Stromal cell of bone marrow (primary cell): ENCODE data around the gene SLC39A1.
"Not testable (repeated sequence)": the region's sequence is repeated elsewhere in the genome, so short reads cannot be mapped to it uniquely, and the experiment has no call there.

ENCODE experiments used
- DNase-seq: peaks from one replicate; pipeline ENCODE4 v3.0.0-alpha.2; 2012; ENCODE audit warnings: low read depth

The SLC39A1 gene

DNA sequence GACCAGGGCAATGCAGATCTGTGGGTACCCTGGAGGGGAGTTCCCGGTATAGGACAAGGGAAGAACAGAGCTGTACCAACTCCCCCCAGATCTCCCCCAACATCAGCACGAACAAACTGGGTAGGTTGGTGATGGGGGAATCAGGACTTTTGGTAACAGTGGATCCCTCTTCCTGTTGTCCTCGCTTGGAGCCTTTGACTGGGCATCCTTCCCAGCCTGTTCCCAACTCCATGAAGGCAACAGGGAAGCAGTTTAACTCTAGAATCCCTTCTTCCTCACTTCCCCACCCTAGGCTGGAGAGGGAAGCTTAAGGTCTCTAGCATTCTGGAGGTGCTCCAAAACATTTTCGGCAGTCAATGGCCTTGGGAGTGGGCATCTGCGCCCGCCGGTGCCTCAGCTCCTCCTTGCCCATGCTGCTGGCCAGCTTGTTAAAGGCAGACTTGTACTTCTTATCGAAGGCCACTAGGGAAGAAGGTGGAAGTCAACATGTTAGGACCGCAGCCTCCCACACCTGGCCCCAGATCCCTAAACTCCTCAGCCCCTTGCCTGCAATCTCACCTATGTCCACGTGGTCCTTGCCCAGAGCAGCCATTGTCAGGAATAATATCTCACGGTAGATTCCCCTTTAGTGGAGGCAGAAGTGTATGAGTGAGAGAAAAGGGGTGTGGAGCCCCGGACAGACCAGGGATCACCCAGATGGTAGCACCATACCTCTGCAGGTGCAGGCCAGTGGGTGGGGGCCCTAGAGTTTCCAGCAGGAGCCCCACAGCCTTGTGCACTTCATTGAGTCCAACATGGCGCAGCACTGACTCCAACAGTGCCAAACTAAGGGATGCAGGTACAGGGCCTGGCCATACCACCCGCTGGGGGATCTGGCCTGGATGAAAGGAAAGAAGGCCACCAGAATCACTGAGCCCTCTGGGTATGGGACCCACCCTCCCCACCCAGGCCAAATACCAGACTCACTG is 33.1 kb downstream of the SLC39A1 start:
- DNase-seq = no peak

DNA sequence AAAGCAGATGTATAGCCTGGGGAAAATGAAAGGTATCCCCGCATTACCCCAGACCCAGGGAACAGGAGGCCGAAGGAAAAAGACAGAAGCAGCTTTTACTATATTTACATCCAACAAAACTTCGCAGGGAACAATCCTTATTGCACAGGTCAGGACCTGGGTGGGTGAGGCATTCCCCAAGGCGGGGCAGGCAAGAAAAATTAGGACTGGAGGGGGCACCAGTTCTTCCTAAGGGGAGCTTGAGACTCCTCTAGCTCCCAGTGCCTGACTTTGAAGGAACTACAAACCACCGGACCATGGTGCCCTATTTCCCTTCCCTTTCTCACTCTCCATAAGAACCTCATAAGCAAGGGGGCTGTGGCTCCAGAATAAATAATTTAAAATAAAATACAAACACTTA is 33.9 kb downstream of the SLC39A1 start:
- DNase-seq = no peak

DNA sequence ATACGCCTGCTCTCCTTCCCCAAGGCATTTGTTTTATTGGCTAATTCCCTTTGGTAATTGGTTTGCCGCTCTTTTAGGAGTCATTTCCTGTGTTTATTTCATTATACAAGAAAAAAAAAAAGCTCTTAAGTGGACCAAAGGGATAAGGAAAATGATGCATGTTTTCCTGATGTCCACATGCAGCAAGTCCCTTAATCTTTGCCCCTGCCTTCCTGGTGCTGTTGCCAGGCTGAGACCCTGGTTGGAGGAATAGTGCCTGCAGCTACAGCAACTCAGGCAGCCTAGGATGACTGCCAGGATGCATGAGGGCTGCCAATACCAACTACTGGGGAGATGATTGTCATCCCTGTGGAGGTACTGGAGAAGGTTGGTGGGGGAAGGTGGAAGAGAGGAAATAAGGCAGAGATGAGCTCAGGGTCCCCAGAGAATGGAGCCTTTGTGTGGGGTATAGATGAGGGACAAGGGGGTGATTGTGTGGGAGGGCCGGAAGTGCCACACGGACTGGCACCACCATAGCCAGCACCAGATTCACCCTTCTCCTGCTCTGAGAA is 34.5 kb downstream of the SLC39A1 start:
- DNase-seq = no peak

DNA sequence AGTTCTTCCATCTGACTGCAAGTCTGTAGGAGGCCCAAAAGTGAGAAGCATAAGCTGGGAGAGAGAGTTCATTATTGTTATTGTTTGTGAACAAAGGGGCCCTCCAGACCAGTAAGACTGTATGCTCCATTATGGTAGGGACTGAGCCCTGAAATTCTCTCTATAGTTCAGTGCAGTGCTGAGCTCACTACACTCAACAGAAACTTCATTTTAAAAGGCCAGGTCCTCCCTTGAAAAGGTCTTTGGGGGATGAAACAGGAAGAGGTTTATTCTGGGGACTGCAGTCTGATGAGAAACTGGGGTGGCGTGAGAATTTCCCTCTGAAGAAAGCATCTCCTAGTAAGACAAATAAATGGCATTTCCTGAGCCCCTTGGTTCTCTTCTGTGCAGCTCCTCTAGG is 35.1 kb downstream of the SLC39A1 start:
- no peak for DNase-seq

DNA sequence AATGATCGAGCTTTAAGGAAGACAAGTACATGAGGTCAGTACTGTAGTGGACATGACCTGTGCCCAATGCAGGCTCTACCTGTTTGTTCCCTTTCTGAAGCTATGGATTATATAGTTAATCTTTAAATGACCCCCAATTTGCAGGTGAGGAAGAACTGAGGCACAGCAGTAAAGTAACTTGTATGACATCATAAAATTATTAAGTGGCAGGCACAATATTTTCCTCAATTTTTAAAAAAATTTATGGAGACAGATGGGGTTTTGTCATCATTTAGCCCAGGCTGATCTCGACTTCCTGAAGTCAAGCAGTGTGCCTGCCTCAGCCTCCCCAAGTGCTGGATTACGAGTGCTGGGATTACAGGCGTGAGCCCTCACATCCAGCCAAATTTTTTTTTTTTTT is 36.9 kb downstream of the SLC39A1 start:
- DNase-seq = no peak

DNA sequence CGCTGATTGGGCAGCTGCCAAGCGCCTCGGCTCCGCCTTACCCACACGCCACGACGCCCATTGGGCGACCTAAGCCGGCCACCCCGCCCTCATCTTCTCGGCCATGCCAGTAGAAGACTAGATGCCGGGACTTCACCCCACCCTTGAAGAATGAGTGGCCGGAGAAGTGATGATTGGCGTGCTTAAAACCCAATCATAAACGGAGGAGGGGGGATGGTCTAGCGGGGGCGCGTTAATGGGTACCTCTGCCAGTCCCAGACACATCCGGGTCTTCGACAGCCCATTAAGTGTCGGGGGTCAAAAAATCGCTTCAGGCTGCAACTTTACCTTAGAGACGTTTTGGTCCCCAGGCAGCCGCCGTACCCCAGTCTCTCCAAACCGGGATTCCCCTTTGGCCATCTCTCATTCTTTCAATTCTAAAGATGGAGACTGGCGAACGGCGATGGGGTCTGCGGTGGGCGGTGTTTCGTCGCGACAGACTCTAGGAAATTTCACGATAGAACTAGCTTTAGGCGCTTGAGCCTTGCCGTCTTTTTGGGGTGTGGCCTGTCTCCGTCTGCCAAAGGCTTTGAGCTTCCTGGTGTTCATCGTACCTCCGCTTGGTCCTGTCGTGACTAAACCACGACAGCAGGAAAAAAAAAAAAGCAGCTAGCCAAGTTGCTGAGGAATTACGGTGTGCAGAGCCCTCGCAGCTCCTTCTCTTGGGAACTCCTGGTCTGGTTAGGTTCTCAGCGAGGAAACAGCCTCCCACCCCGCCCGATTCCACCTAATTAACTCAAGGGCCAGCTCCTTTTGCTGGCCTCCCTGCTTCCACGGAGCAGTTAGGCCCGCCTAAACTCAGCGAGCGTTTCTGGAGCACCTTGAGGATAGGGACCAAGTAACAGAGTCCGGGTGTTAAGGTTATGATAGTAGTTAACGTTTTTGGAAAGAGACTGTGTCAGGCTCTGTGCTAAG is 40.1 kb downstream of the SLC39A1 start, which contains the start of gene GATAD2B:
Gene GATAD2B, minus strand, starts transcription at position 1 of the 954 bp plus-strand sequence. CDS start 94,625 bp downstream, outside the sequence.
- DNase-seq = peak; percentile 100

DNA sequence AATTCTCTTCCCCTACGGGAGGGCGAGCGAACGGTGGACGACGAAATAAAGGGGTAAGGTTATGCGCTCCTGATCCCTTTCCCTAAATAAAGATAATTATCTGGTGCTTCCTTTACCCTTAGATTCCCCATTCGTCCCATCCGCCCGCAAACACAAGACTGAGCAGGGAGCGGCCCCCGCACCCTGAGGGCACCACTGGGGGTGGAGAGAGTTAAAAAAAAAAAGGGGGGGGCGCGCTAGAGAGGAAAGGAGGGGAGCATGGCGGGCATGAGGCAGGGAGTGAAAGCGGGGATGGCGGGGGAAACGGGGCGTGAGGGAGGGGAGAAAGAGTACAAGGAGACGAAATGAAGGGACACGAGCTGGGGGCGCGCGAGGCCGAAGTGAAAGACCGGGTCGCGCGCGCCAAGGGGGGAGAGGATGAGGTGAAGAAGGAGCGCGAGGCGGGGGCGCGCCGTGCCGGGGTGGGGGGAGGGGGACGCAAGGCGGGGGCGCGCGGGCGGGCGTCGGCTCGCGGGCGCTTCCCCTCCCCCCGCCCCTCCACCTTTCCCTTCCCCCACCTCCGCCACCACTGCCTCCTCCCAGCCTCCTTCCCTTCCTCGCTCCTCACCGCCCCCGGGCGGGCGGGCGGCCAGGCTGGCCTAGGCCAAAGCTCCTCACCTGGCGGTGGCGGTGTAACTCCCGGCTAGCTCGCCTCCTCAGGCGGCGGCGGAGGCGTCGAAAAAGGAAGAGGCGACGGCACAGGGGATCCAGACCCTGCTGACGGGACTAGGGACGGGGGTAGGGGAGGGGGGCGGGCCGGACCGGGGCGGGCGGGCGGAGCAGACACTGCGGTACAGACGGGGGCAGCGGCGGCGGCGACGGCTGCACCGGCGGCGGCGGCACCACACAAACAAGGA is 41.0 kb downstream of the SLC39A1 start:
- no peak for DNase-seq

DNA sequence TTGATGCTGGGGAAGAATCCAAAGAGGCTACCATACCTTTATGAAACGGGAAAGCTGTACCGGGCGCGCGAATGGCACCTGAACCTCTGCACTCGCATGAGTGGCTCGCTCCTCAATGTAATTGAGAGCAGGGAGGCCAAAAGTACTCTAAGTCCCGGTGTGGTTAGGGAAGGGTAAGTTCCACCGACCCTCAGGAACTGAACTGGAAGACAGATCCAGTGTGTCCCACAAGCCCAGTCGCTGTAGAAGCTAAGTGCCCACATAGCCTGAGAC is 41.6 kb downstream of the SLC39A1 start:
- no peak for DNase-seq

DNA sequence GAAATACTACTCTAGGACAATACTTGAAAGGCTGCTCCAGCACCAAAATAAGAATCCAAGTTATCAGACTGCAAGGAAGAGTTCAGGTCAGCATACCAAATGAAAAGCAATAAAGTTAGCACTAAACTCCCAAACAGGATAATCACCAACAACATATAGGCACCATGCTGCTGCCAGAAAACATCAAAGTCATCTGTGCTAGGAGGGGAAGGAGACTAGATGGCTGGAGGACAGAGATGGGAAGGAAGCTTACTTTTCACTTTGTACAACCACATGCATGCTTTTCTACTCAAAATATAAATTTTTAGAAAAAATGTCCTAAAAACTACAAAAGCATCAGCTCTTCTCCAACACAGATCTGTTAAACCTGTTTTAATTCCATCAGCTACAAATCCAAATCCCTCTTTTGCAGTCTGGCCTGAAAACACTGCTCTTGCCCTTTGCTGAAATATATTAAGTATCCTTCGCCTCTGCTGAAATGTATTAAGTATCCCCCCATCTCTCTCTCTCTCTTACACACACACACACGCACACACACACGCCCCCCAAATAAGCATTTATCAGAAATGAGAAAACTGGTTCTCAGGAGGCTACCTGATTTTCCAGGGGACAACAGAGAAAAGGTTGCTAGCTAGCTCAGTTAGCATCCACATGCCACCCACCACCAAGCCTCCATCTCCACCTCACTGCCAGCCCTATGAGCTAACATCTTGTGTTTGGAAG is 42.1 kb downstream of the SLC39A1 start:
- no peak for DNase-seq

DNA sequence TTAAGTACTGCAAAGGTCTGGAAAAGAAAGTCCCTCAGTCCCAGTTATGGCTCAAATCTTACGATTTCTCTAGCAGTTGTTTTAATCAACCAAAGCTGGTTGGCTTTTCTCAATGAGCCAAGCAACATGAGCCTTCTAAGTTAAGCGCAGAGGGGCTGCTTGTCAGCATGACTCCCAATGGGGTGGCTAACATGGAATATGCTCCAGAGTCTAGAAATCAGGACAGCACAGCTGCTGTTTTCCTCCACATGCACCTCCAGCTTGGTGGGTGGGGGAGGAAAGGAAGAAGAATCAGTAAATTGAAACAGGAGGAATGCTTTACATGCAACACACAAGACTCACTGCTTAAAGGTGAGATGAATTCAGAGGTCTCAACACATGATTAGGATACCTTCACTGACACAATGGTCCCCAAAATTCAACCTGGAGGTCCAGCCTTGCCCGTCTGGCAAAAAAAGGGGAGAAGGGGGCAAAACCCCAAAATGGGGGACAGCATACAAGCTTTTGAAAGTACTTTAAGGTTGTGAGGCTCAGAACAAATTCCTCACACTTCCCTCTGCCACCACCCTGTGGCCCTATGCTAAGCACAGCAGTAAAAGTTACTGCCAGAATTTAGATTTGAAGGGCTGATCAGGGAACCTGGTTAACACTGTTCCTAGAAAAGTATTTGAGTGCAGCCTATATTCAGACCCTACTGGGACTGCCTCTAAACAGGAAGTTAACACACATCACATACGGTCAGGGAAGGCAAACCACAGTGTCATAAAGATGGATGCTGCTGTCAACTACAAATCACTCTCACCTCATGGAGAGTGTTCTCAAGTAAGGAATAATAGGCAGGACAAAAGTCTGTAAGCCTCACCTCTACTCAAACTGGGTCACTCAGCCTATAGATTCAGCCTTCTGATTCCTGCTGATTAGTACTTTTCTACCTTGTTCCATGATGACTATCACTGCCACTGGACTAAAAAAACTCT is 43.2 kb downstream of the SLC39A1 start:
- no peak for DNase-seq

DNA sequence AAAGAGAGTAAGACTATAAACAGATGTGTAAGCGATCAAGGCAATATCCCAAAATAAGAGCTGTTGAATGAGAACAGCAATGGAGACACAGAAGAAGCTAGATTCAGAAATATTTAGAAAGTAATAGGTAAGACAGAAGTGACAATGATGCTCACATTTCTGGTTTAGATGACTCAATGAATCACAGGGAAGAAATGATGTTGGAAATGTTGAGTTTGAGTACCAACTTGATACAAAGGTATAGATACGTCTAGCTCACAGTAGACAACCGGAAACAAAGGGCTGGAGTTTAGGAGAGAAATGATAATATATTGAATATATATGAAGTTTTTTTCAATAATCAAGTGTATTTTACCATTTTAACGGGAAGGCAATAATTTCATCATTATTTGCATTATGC is 47.0 kb downstream of the SLC39A1 start:
- DNase-seq = no peak

DNA sequence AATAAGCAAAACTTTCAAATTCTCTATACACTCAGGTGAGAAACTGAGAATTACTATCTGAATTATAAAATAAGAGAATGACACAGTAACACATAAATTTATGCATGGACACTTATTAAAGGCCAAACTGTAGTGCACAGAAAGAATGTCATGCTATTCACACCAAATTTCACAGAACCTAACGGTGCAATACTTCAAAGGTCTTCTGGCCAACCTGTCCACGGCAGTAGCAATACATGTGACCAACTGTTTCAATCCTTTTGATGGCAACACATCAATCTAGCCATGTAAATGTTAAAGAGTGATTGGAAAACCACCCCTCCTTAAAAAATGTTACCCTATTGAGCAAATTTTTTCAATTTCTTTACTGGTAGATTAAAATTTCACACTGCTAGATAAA is 51.0 kb downstream of the SLC39A1 start:
- no peak for DNase-seq

DNA sequence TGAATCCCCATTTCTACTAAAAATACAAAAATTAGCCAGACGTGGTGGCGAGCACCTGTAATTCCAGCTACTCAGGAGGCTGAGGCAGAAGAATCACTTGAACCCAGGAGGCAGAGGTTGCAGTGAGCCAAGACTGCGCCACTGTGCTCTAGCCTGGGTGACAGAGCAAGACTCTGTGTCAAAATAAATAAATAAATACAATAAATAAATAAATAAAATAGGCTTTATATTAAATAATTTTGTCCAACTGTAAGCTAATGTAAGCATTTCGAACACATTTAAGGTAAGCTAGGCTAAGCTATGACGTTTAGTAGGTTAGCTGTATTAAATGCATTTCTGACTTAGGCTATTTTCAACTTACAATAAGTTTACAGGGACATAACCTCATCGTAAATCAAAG is 52.8 kb downstream of the SLC39A1 start:
- DNase-seq = not testable (repeated sequence)
